K562 (cell line): ENCODE measurements around the gene CELSR1. TPM values are rescaled to one million over a fixed set of nuclear protein-coding genes. Genes with fewer than 3 reads are reported as not detected.

Experiments
- ATAC-seq: fragments of 200-7000 bp; cut with Tn5 transposase; 3 replicates; pipeline ENCODE4 v1.9.1; 2020; ENCODE audit warnings: moderate library complexity
- BruUV-seq: library from RNA; stranded (reverse); fragments of 400-500 nt; replicated peaks from 2 replicates; lab custom pipeline; 2021; lab: Mats Ljungman, UMichigan
- CTCF ChIA-PET: fragments of 300-600 bp; formaldehyde crosslinking; extraction: SDS; loops from one replicate; lab custom pipeline; 2021; ENCODE audit warnings: low intra/inter-chr PET ratio; lab: Yijun Ruan, JAX
- POLR2A ChIA-PET: fragments of 300-600, 350-650 bp; sonication (Branson Sonifier 250); formaldehyde crosslinking; extraction: SDS; loops from one replicate; lab custom pipeline; 2021; ENCODE audit warnings: antibody characterized with exemption, inconsistent platforms; lab: Yijun Ruan, JAX
- DNase-seq, 4 experiments: peaks; one replicate each; pipeline versions ENCODE4 v3.0.0 to v3.0.0-alpha.2; 2011 to 2018; ENCODE audit warnings: low spot score in 3 of 4, mixed read lengths in 3 of 4; ENCODE audit errors: extremely low read depth in 1 of 4
- FAIRE-seq: peaks from 2 replicates; lab custom pipeline; 2011; peaks lifted over from hg19 to GRCh38; lab: Jason Lieb, UNC
- H2AFZ ChIP-seq: 2 replicates; pipeline ENCODE4 v1.6.0; 2011; ENCODE audit warnings: low read depth, low read length, control low read depth, inconsistent platforms
- H3K27ac ChIP-seq: fragments of 200-600 bp; 3 replicates; pipeline ENCODE4 v1.8.0; 2011; ENCODE audit warnings: low read depth, mild to moderate bottlenecking, control low read depth, inconsistent platforms, low read length, moderate library complexity, mixed read lengths; ENCODE audit errors: extremely low read depth
- H3K27me3 ChIP-seq, 2 experiments: fragments of 300-600 bp in 1 of 2; 2 replicates in 1 of 2; 3 replicates in 1 of 2; pipeline versions ENCODE4 v1.6.0 to v1.8.0; 2011; ENCODE audit warnings: inconsistent platforms in 2 of 2, low read length in 2 of 2, mild to moderate bottlenecking in 1 of 2, mixed read lengths in 1 of 2, moderate library complexity in 1 of 2; ENCODE audit not compliant: control insufficient read depth in 2 of 2, insufficient read depth in 2 of 2
- H3K36me3 ChIP-seq: fragments of 300-600 bp; 3 replicates; pipeline ENCODE4 v1.8.0; 2011; ENCODE audit warnings: mild to moderate bottlenecking, low read length, inconsistent platforms; ENCODE audit not compliant: control insufficient read depth, insufficient read depth
- H3K4me1 ChIP-seq, 2 experiments: fragments of 200-600 bp in 1 of 2; replicated peaks in 1 of 2; 2 replicates in 1 of 2; 3 replicates in 1 of 2; pipeline versions ENCODE4 v1.5.1 to v1.8.0; 2011; ENCODE audit warnings: inconsistent platforms in 2 of 2, low read length in 2 of 2, mild to moderate bottlenecking in 1 of 2, mixed read lengths in 1 of 2, moderate library complexity in 1 of 2; ENCODE audit not compliant: control insufficient read depth in 2 of 2, insufficient read depth in 2 of 2
- H3K4me2 ChIP-seq: 2 replicates; pipeline ENCODE4 v1.6.1; 2011; ENCODE audit warnings: low read length, control low read depth, inconsistent platforms, mixed read lengths; ENCODE audit not compliant: insufficient read depth
- H3K4me3 ChIP-seq: fragments of 200-600 bp; sonication (generic), shearing (Covaris generic); 2 replicates; pipeline ENCODE4 v1.5.1; 2016; ENCODE audit warnings: control low read depth, inconsistent platforms
- H3K79me2 ChIP-seq: fragments of 200-600 bp; 3 replicates; pipeline ENCODE4 v1.8.0; 2011; ENCODE audit warnings: low read length, inconsistent platforms; ENCODE audit not compliant: control insufficient read depth, insufficient read depth
- H3K9ac ChIP-seq, 2 experiments: 2 replicates each; pipeline versions ENCODE4 v1.6.0 to v1.6.1; 2011; ENCODE audit warnings: low read depth in 2 of 2, low read length in 2 of 2, control low read depth in 1 of 2, inconsistent platforms in 1 of 2, mild to moderate bottlenecking in 1 of 2, mixed read lengths in 1 of 2; ENCODE audit not compliant: insufficient read depth in 1 of 2
- H3K9me1 ChIP-seq: one replicate; pipeline ENCODE4 v1.6.0; 2011; ENCODE audit warnings: inconsistent platforms, mild to moderate bottlenecking, low read length, moderate library complexity; ENCODE audit not compliant: control insufficient read depth, insufficient read depth
- H3K9me3 ChIP-seq: replicated peaks from 2 replicates; pipeline ENCODE4 v1.5.1; 2011; ENCODE audit warnings: low read depth, low read length, inconsistent platforms; ENCODE audit not compliant: control insufficient read depth, insufficient read depth
- H4K20me1 ChIP-seq: replicated peaks from 2 replicates; pipeline ENCODE4 v1.6.1; 2011; ENCODE audit warnings: low read length, inconsistent platforms, mixed read lengths; ENCODE audit not compliant: control insufficient read depth, insufficient read depth
- ARID3A ChIP-seq: IDR thresholded peaks from 2 replicates; pipeline ENCODE4 v1.6.1; 2012; ENCODE audit warnings: low read depth, low read length, improper control_type of control experiment, borderline replicate concordance
- GATA2 ChIP-seq: sonication (generic); formaldehyde crosslinking; IDR thresholded peaks from 2 replicates; pipeline ENCODE4 v1.4.0; 2020; ENCODE audit warnings: mild to moderate bottlenecking, missing genetic modification reagents
- GTF2A2 ChIP-seq: IDR thresholded peaks from 2 replicates; pipeline ENCODE4 v1.6.1; 2016; ENCODE audit warnings: mild to moderate bottlenecking, missing genetic modification characterization, missing compliant biosample characterization
- HDAC3 ChIP-seq: fragments of 450-650 bp; IDR thresholded peaks from 2 replicates; pipeline ENCODE4 v1.6.1; 2018; ENCODE audit warnings: borderline replicate concordance, mild to moderate bottlenecking, moderate library complexity; ENCODE audit not compliant: partially characterized antibody
- KLF6 ChIP-seq: fragments of 250-450 bp; sonication (Bioruptor Pico); IDR thresholded peaks from 2 replicates; pipeline ENCODE4 v1.4.0; 2020; ENCODE audit warnings: mild to moderate bottlenecking, moderate library complexity, borderline replicate concordance
- NR0B1 ChIP-seq: fragments of 450-650 bp; IDR thresholded peaks from one replicate; pipeline ENCODE4 v1.6.1; 2018; ENCODE audit warnings: mild to moderate bottlenecking, moderate library complexity; ENCODE audit not compliant: partially characterized antibody
- NR2F6 ChIP-seq: fragments of 450-650 bp; formaldehyde crosslinking; IDR thresholded peaks from 2 replicates; pipeline ENCODE4 v1.4.0; 2020; ENCODE audit warnings: mild to moderate bottlenecking
- SP1 ChIP-seq: sonication (generic); formaldehyde crosslinking; IDR thresholded peaks from 2 replicates; pipeline ENCODE4 v1.8.1; 2022; ENCODE audit warnings: mild to moderate bottlenecking, missing genetic modification reagents
- SRSF9 ChIP-seq: fragments of 200-400 bp; formaldehyde crosslinking; IDR thresholded peaks from 2 replicates; pipeline ENCODE4 v1.6.1; 2017; ENCODE audit warnings: low read depth, low read length, borderline replicate concordance
- VEZF1 ChIP-seq: fragments of 200-800 bp; sonication (Bioruptor generic); IDR thresholded peaks from 2 replicates; pipeline ENCODE4 v1.6.1; 2017; ENCODE audit warnings: missing genetic modification characterization, missing compliant biosample characterization
- ZNF217 ChIP-seq: sonication (generic); formaldehyde crosslinking; IDR thresholded peaks from 2 replicates; pipeline ENCODE4 v1.8.0; 2022; ENCODE audit warnings: mild to moderate bottlenecking, missing genetic modification reagents
- ZNF830 ChIP-seq: fragments of 250-450 bp; sonication (Bioruptor Pico); IDR thresholded peaks from 2 replicates; pipeline ENCODE4 v1.5.0; 2021; ENCODE audit warnings: mild to moderate bottlenecking
- WGBS: fragments of 100-300 bp; shearing (Covaris generic); methylation state at CpG from one replicate; pipeline ENCODE4 v1.1.6; 2016; ENCODE audit warnings: low coverage, mixed read lengths; ENCODE audit not compliant: insufficient coverage; ENCODE audit errors: missing lambda C conversion rate; 5-methylcytosine and 5-hydroxymethylcytosine counted together
- in situ Hi-C: fragments of 300-500 bp; cut with MboI; formaldehyde crosslinking; loops from 4 replicates; pipeline ENCODE4 v1.15.0; 2018; ENCODE audit warnings: inconsistent platforms, mixed read lengths
- intact Hi-C: fragments of 100-400 bp; cut with micrococcal nuclease; formaldehyde crosslinking; loops from 2 replicates; pipeline ENCODE4 v1.14.2; 2022
- polyA plus RNA-seq, 8 experiments: library from polyadenylated mRNA; depleted of rRNA in 4 of 8; stranded (reverse) in 5 of 8; unstranded in 3 of 8; fragments of >200 nt; fragmentation: Nextera tagmentation in 2 of 8; fragmentation: Illumina TruSeq in 1 of 8; extraction: Ambion mirVana in 2 of 8; extraction: Trizol in 1 of 8; gene quantifications; 2 replicates each; pipeline versions ENCODE4 v1.2.1 to v1.2.3, GENCODE V29; 2011 to 2014; ENCODE audit warnings: inconsistent platforms in 1 of 8, missing spikeins in 1 of 8
- total RNA-seq, 7 experiments: library from RNA; depleted of rRNA in 6 of 7; stranded (reverse); fragments of >200 nt in 6 of 7; fragmentation: Illumina TruSeq in 2 of 7; extraction: Trizol in 2 of 7; gene quantifications; 2 replicates each; pipeline versions ENCODE4 v1.2.1 to v1.2.3, GENCODE V29; 2011 to 2021; ENCODE audit warnings: low replicate concordance in 1 of 7

CELSR1 gene
- total and polyA plus RNA-seq, 9 of the 15 experiments (the other 6 are each of a cell fraction or from before 2014, with no cell fraction given) = under 0.01 to 0.09 TPM; not detected in 7

GRCh38 chr22:46557736-46558480 is 20.5 kb upstream of the CELSR1 start:
- POLR2A ChIA-PET = interaction anchor here (0.7 kb wide), 1 partner anchor 136 kb away, joined by 4 read pairs; no protein-coding TSS in a partner anchor
- BruUV-seq = no TSS peak

More at GRCh38 chr22:46557736-46558480, 20.5 kb upstream of the CELSR1 start:
- intact Hi-C loops = no loop called here
- no peaks in the 10 kb centered on the region for H3K36me3 ChIP-seq
- no peak overlapping the region for H3K4me3 ChIP-seq
- FAIRE-seq (no peak), DNase-seq (no peak), ATAC-seq (no peak)
- no peaks in the 10 kb centered on the region for H4K20me1 ChIP-seq
- no peak overlapping the region for H2AFZ ChIP-seq
- no peak for TF ChIP-seq ZNF217 (CRISPR knock-in tag)
- no peak for TF ChIP-seq ZNF830
- no peak for TF ChIP-seq NR0B1
- no peak for TF ChIP-seq KLF6
- TF ChIP-seq HDAC3 = no peak
- TF ChIP-seq GATA2 (CRISPR knock-in tag) = no peak
- no peak for TF ChIP-seq GTF2A2 (tag)
- no peak for TF ChIP-seq VEZF1 (CRISPR knock-in tag)
- TF ChIP-seq ARID3A = no peak
- no peak for TF ChIP-seq SRSF9
- no peak for TF ChIP-seq NR2F6 (CRISPR knock-in tag)
- no peak for TF ChIP-seq SP1 (CRISPR knock-in tag)
- CTCF ChIA-PET = no interaction called here
- peaks cover 4% of the 10 kb centered on the region for H3K9me3 ChIP-seq
- H3K79me2 ChIP-seq = no peaks in the 10 kb centered on the region
- no peak overlapping the region for H3K4me2 ChIP-seq
- H3K9ac ChIP-seq = no peak overlapping the region
- WGBS = 2% methylated on average over 5 of the region's 8 CpGs
- in situ Hi-C loops = no loop called here
- H3K9me1 ChIP-seq = no peaks in the 10 kb centered on the region
- no peaks in the 10 kb centered on the region for H3K4me1 ChIP-seq
- no peak overlapping the region for H3K27ac ChIP-seq
- H3K27me3 ChIP-seq = peaks cover 0 to 7% of the 10 kb centered on the region in 2 experiments; a peak in 1 of 5 replicates
